ENCODE results near the gene ZIM2.

The ZIM2 gene

DNA sequence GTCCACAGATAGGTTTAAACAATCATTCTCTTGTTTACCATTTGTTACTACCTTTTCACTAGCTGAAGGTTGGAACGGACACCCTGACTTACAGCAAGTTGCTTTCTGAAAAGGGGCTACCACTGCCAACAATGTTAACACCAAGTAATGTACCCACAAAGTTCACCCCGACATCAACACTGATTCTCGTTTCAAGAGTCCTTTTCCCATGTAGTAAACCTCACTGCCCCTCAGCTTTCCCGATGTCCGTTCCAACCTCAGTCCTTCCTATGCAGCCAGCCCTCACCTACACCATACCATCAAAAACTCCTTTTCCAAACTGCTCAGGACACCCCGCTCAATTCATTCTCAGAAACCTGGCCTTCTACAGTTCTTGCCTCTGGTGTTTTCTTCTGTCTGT lies 29.0 kb downstream of the ZIM2 start:
- in situ Hi-C loops (cut with MboI; ENCODE audit: low sequenced_read_pairs), result no loop called here

DNA sequence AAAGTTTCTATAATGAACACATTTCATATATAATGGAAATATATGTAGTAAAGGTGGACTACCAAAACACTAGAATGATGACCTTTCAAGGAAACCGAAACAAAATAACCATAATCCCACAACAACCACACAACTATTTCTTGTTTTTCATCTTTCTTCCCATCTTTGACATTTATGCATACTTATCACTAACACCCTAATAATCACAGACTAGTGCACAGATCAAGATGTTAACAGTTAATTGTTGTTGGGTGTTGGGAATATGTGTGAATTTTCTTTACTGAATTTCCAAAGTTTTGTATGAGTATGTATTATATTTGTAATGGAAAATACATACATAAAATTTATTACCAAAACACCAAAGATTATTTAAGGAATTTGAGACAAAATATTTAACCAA lies 30.3 kb downstream of the ZIM2 start:
- in situ Hi-C loops (cut with MboI; ENCODE audit: low sequenced_read_pairs), result no loop called here

DNA sequence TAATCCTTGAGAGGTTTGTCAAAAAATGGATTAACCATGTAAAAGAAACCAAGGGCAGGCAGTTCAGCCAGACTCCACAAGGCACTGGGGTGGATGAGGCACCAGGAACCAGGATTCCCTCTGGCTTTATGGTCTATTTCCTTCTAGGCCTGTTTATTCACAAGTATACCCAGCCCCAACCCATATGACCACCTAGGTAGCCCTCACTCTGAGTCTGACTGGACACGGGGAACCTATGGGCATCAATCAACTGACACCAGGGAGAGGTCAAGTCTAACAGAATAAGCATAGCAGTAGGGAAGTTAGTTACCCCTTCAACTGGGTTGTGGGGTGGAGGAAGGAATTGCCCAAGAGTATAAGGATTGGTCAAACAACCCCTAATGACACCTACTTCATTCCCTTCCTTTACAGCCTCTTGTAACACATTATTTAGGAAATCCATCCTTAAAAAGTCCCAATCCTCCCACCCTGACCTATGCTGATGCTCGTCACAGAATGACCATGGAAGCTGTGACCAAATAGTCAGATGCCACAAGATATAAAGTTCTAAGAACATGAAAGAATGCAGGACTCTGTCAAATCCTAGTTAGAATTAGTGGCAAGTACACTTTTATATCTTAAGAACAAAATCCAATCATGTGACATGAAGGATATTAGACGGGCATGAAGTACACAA lies 31.7 kb downstream of the ZIM2 start:
- in situ Hi-C loops (cut with MboI; ENCODE audit: low sequenced_read_pairs), result no loop called here

DNA sequence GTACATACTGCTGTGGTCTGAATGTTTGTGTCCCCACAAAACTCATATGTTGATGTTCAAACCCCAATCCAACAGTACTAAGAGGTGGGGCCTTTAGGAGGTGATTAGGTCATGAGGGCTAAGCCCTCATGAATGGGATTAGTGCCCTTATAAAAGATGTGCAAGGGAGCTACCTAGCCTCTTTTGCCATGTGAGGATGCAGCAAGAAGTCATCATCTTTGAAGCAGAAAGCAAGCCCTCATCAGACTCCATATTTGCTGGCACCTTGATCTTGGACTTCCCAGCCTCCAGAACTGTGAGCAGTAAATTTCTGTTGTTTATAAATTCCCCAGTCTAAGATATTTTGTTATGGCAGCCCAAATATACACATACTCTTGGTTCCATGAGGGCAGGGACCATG lies 33.9 kb downstream of the ZIM2 start:
- in situ Hi-C loops (cut with MboI; ENCODE audit: low sequenced_read_pairs), result no loop called here

DNA sequence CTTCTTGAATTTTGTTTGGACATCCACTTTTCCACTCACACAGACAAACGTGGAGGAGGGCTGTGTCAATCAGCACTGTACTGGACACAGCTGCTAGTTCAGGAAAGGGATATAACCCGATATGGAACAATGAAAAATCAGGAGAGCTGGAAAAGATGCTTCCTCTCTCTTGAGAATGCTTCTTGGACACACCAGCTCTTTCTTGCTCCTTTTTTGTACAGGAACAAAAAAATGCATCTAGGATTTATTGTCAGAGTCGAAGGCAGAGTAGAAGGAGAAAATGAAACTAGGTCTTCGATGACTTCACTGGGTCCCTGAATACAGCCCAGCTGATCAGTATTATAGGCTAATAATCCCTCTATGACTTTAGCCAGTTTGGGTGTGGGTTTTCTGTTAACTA lies 62.2 kb downstream of the ZIM2 start:
- in situ Hi-C loops (cut with MboI; ENCODE audit: low sequenced_read_pairs), result no loop called here

DNA sequence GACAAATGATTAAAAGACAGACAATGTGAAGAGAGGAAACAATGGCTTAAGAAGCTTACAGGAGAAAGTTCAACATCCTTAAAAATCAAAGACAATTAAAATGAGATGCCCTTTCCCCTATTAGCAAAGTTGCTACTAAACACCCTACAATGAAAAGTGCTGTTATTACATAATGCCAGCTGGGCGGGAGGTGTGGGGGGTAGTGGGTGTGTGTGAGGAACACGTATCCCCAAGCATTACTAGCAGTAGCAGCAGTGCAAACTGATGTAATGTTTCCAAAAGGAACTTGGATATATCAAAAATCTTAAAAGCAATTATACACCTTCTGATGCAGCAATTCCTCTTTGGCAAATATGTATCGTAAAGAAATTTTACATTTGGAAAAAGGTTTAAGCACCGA lies 70.9 kb downstream of the ZIM2 start:
- in situ Hi-C loops (cut with MboI; ENCODE audit: low sequenced_read_pairs), result no loop called here

DNA sequence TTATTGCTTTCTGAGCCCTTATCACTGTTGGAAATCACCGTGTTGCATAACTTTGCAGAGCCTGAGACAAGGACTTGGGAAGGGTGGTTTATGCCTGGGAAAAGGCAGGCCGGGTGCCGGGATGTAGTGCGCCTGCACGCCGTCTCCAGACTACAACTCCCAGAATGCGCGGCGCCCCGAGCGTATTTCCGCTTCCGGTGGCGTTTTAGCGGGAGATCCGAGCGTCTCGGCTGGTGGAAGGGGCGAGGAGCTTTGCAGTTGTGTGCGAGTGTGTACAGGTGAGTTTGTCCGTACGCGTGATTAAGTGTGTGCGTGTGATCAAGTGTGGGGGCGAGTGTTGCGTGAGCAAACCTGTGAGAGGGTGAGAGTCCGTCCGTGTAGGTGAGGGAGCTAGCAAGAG lies 75.4 kb downstream of the ZIM2 start:
- in situ Hi-C loops (cut with MboI; ENCODE audit: low sequenced_read_pairs), result no loop called here

DNA sequence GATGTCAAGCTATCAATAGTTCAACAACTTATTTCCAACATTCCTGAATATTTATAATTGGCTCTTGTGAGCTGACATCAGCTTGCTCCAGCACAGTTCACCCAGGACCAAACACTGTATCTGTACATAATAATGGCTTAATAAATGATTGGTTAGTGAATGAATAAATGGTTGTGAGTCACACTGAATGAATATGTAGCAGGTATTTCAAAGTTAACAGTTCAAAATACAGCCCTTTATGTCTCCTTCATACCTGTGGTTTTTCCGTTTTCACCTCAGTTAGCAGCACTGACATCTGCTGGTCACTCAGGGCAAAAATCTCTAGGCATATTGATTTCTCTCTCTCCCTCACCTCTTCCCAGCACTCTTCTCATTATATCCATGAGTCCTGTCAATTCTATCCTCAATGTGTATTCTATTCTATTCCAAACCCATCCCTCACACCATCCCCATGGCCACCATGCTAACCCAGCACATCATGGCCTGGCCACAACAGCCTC lies 76.3 kb downstream of the ZIM2 start:
- in situ Hi-C loops (cut with MboI; ENCODE audit: low sequenced_read_pairs), result no loop called here

DNA sequence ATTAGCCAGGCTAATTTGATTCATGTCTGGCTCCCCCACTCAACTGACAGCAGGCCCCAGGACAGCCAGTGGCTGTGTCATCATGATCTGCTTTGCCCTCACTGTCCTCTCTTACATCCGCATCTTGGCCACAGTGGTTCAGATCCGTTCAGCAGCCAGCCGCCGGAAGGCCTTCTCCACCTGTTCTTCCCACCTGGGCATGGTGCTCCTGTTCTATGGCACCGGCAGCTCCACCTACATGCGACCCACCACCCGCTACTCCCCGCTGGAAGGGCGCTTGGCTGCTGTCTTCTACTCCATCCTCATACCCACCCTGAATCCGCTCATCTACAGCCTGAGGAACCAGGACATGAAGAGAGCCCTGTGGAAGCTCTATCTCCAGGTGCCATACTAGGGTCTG lies 79.7 kb downstream of the ZIM2 start:
- in situ Hi-C loops (cut with MboI; ENCODE audit: low sequenced_read_pairs), result no loop called here

DNA sequence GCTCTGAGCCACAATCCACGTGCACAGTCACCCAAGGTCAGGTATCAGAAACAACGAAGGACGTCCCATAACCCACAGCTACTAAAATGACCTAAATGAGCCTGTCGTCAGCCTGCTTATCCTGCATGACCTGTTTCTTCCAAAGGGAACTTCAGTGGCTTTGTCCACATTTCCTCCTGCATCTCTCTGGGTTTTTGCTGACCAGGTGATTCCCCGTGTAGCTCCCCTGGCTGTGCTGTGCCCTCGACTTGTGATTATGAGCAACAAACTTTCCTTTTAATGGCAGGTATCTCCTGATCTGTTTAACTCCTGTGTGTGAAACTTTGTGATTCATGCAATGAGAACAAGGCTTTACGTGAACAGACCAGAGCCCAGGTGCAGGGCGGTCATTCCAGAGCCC lies 81.0 kb downstream of the ZIM2 start:
- in situ Hi-C loops (cut with MboI; ENCODE audit: low sequenced_read_pairs), result no loop called here

DNA sequence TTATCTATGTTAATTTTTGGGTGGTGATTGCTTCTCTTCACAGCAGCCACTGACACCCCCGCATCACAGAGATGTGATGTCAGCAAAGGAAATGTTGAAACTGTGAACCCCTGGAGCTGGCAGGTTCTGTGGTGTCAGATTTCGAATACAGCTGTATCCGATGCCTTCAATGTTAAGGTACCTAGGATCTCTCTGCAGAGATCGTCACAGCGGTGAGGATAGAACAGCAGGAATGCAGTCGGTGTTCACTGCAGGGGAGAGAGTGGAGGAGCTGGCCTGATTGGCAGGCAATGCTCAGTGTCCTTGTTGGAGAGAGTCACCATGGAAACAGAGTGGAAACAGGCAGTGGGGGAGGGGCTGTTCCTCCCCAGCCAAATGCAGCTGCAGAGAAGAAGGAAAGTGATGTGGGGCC lies 89.4 kb downstream of the ZIM2 start:
- in situ Hi-C loops (cut with MboI; ENCODE audit: low sequenced_read_pairs), result no loop called here

DNA sequence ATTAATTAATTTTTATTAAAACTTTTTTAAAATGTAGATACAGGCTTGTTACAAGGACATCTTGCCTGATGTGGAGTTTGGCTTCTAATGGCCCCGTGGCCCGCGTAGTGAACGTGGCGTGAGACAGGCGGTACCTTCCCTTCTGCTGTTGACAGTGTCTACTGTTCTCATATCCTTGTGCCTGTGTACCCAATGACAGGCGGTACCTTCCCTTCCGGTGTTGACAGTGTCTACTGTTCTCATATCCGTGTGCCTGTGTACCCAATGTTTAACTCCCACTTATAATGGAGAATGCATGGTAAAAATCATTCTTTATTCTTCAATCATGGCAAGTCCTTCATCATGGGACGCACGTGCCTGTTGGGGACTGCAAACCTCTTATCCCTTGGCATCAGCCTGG lies 89.9 kb downstream of the ZIM2 start:
- in situ Hi-C loops (cut with MboI; ENCODE audit: low sequenced_read_pairs), result no loop called here

DNA sequence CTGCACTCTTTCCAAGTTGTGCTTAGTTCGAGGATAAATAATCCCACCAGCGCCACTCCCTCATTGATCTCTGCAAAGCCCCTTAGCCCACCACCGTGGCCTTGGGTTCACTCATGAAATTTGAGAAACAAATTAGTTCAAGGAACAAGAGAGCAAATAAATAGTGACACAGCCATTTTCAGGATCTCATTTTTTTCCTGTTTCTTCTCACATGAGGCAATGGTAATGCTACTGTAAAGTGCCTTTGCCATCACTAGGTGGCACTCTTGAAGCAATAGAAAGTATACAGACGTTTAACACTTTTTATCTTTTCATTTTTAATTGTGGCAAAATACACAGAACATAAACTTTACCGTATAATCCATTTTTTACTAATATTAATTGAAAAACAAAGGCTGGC lies 92.1 kb downstream of the ZIM2 start:
- in situ Hi-C loops (cut with MboI; ENCODE audit: low sequenced_read_pairs), result no loop called here

DNA sequence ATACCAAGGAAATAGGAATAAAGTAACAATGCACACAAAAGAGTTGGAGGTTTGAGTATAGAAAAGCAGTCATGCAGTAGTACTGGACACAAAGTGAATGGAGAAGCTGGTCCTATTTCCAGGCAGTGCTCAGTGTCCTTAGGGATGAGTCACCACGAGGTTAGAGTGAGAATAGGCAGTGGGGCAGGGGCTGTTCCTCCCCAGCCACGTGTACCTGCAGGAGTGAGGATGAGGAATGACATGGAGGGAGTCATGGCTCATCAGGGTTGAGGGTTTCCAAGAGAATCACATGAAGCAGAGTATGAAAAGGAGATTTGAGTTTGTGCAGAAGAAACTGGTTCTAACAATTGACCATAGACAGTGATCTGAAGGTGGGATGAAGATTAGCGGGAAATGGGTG lies 94.2 kb downstream of the ZIM2 start:
- in situ Hi-C loops (cut with MboI; ENCODE audit: low sequenced_read_pairs), result no loop called here

DNA sequence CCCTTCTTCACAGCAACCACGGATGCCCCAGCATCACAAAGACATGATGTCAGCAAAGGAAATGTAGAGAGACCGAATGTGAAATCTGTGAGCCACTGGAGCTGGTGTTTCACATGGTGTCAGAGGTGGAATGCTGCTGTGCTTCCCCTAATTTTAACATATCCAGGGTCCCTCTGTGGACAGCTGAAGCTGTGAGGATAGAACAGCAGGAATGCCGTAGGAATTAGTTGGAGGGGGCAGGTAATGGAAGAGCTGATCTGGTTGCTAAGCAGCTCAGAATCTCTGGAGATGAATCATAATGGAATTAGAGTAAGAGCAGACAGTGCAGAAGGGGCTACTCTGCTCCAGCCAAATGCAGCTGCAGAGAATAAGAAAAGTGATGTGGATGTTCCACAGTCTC lies 100.0 kb downstream of the ZIM2 start:
- in situ Hi-C loops (cut with MboI; ENCODE audit: low sequenced_read_pairs), result no loop called here

DNA sequence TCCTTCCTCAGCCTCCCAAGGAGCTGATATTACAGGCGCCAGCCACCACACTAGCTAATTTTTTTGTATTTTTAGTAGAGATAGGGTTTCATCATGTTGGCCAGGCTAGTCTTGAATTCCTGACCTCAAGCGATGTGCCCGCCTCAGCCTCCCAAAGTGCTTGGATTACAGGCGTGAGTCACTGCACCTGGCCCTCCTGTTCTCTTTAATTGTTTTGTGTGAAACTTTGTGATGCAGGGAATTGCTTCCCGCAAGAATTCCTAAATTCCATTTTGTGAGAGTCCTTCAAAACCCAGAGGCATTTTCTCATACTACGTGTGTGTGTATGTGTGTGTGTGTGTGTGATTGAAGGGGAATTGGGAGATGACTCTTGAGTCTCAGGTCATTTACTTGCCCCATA lies 104.0 kb downstream of the ZIM2 start:
- in situ Hi-C loops (cut with MboI; ENCODE audit: low sequenced_read_pairs), result no loop called here

DNA sequence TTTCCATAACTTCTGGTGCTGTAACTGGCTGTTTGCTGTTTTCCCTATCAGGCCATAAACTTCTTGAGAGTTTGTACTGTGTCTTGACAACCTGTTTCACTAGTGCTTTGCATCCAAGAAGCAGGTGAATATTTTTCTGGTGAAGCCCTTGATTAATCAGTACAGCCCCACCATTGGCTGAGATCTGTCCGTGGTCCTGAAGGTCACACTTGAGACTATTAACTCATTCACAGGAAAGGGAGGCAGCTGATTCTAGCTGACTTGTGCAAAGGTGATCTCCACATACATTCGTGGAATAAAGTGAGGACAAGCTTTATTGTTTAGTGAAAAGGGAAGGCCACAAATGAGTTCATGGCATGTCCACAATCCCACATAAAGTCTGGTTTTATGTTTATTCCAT lies 107.5 kb downstream of the ZIM2 start:
- in situ Hi-C loops (cut with MboI; ENCODE audit: low sequenced_read_pairs), result no loop called here

DNA sequence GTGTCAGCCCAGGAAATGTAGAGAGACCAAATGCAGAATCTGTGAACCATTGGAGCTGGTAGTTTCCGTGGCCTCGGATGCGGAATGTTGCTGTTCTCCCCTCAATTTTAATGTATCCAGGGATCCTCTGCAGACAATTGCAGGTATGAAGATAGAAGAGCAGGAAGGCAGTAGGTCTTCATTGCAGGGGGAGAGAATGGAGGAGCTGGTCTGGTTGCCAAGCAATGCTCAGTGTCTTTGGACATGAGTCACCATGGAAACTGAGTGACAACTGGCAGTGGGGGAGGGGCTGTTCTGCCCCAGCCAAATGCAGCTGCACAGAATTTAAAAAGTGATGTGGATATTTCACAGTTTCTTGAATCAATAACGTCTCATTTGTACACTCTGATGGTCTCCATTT lies 112.8 kb downstream of the ZIM2 start:
- in situ Hi-C loops (cut with MboI; ENCODE audit: low sequenced_read_pairs), result no loop called here

DNA sequence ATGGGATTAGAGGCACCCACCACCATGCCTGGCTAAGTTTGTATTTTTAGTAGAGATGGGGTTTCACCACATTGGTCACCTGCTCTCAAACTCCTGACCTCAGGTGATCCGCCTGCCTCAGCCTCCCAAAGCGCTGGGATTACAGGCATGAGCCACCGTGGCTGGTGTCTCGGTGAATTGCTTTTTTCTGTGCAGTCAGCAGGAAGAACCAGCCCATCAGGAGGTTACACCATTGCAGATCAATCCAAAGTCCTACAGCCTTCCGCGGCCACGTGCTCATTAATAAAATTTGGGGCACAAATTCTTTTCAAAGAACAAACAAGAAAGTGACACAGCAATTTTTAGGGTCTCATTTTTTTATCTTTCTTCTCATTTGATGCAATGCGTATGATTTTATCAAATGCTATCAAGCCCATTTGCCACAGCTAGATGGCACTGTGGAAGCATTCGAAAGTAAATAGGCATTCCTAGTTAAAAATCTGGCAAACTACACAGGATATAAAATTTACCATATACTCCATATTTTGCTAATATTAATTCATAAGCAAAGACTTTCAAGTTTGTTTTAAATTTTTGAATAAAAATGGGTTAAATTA lies 114.6 kb downstream of the ZIM2 start:
- in situ Hi-C loops (cut with MboI; ENCODE audit: low sequenced_read_pairs), result no loop called here
